ENCODE results near the gene KLHL29.

KLHL29 gene

DNA sequence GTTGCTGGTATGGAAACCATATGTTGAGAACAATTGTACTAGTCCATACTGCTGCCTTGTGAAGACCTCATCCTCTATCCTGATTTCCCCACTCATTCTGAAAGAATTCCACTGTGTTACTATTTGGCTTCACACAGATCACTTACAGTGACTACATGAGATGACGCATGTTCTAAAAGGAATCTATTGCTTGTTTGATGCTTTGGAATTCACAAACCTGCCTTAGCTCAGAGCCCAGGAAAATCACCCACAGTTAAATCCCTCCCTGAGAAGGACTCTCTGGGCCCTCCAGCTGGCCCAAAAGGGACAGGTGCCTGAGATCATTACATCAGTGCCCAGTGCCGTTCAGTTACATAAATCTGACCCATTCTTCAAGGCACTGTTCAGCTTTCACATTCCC is 45.3 kb downstream of the KLHL29 start:
- no peak overlapping the region for H3K9ac ChIP-seq (ENCODE audit: low read depth, low read length, poor library complexity, severe bottlenecking)
- H3F3A ChIP-seq (ENCODE audit: low read depth) = no peaks in the 10 kb centered on the region
- TF ChIP-seq, protein P1, sequence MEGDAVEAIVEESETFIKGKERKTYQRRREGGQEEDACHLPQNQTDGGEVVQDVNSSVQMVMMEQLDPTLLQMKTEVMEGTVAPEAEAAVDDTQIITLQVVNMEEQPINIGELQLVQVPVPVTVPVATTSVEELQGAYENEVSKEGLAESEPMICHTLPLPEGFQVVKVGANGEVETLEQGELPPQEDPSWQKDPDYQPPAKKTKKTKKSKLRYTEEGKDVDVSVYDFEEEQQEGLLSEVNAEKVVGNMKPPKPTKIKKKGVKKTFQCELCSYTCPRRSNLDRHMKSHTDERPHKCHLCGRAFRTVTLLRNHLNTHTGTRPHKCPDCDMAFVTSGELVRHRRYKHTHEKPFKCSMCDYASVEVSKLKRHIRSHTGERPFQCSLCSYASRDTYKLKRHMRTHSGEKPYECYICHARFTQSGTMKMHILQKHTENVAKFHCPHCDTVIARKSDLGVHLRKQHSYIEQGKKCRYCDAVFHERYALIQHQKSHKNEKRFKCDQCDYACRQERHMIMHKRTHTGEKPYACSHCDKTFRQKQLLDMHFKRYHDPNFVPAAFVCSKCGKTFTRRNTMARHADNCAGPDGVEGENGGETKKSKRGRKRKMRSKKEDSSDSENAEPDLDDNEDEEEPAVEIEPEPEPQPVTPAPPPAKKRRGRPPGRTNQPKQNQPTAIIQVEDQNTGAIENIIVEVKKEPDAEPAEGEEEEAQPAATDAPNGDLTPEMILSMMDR (conservative IDR thresholded peaks at IDR 0.05; ENCODE audit: low read length) = no peak
- TF ChIP-seq EZH2phosphoT487 (IDR thresholded peaks at IDR 0.05; ENCODE audit: borderline replicate concordance) = no peak
- no peaks in the 10 kb centered on the region for H4K20me1 ChIP-seq (ENCODE audit: insufficient read depth, low read length, poor library complexity, severe bottlenecking)
- no peak overlapping the region for H3K4me3 ChIP-seq (ENCODE audit: low read length, poor library complexity, severe bottlenecking)
- H3K9me3 ChIP-seq (ENCODE audit: insufficient read depth, low read depth, low read length) = no peaks in the 10 kb centered on the region
- H3K4me2 ChIP-seq (ENCODE audit: low read depth, low read length, poor library complexity, severe bottlenecking) = no peak overlapping the region
- H3K36me3 ChIP-seq (ENCODE audit: insufficient read depth, low read length) = no peaks in the 10 kb centered on the region
- H3K79me2 ChIP-seq (ENCODE audit: insufficient read depth, low read length) = no peaks in the 10 kb centered on the region
- H3K4me1 ChIP-seq (ENCODE audit: insufficient read depth, low read length, poor library complexity, severe bottlenecking) = no peaks in the 10 kb centered on the region
- H3K27me3 ChIP-seq (ENCODE audit: insufficient read depth, low read length, poor library complexity, severe bottlenecking) = no peaks in the 10 kb centered on the region
- H3K9me2 ChIP-seq (replicated peaks; ENCODE audit: low read depth, low read length) = no peaks in the 10 kb centered on the region
- no peak overlapping the region for H2AFZ ChIP-seq (ENCODE audit: low read length)

DNA sequence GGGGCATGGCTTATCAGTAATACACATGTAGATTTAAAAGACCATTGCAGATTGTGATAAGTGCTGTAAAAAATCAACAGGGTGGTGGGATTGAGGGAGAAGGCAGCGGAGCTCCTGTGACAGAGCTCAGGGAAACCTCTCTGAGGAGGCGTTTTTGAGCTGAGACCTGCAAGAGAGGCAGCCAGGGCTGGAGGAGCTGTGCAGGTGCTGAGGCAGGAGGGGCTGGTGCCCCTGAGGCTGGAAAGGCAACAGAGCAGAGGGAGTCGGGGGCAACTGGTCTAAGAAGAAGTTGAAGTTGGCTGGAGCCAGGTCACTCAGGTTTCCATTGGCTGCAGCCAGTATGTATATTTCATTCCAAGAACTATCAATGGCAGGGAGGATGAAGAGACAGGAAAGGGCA is 47.6 kb downstream of the KLHL29 start:
- no peaks in the 10 kb centered on the region for H3K36me3 ChIP-seq (ENCODE audit: insufficient read depth, low read length)
- no peaks in the 10 kb centered on the region for H3K9me3 ChIP-seq (ENCODE audit: insufficient read depth, low read depth, low read length)
- no peaks in the 10 kb centered on the region for H3F3A ChIP-seq (ENCODE audit: low read depth)
- no peaks in the 10 kb centered on the region for H3K4me1 ChIP-seq (ENCODE audit: insufficient read depth, low read length, poor library complexity, severe bottlenecking)
- H3K4me2 ChIP-seq (ENCODE audit: low read depth, low read length, poor library complexity, severe bottlenecking) = no peak overlapping the region
- H4K20me1 ChIP-seq (ENCODE audit: insufficient read depth, low read length, poor library complexity, severe bottlenecking) = no peaks in the 10 kb centered on the region
- no peaks in the 10 kb centered on the region for H3K9me2 ChIP-seq (replicated peaks; ENCODE audit: low read depth, low read length)
- TF ChIP-seq, protein P1 (conservative IDR thresholded peaks at IDR 0.05; ENCODE audit: low read length) = no peak
- TF ChIP-seq EZH2phosphoT487 (IDR thresholded peaks at IDR 0.05; ENCODE audit: borderline replicate concordance) = no peak
- no peak overlapping the region for H3K4me3 ChIP-seq (ENCODE audit: low read length, poor library complexity, severe bottlenecking)
- H2AFZ ChIP-seq (ENCODE audit: low read length) = no peak overlapping the region
- H3K9ac ChIP-seq (ENCODE audit: low read depth, low read length, poor library complexity, severe bottlenecking) = no peak overlapping the region
- H3K79me2 ChIP-seq (ENCODE audit: insufficient read depth, low read length) = no peaks in the 10 kb centered on the region
- H3K27me3 ChIP-seq (ENCODE audit: insufficient read depth, low read length, poor library complexity, severe bottlenecking) = no peaks in the 10 kb centered on the region

- no peaks in the 10 kb centered on the region for H3K79me2 ChIP-seq (ENCODE audit: insufficient read depth, low read length)
Measured at GRCh38 chr2:23433282-23433681, 48.3 kb downstream of the KLHL29 start.

More at GRCh38 chr2:23433282-23433681, 48.3 kb downstream of the KLHL29 start:
- no peaks in the 10 kb centered on the region for H3K4me1 ChIP-seq (ENCODE audit: insufficient read depth, low read length, poor library complexity, severe bottlenecking)
- no peaks in the 10 kb centered on the region for H3K9me3 ChIP-seq (ENCODE audit: insufficient read depth, low read depth, low read length)
- no peaks in the 10 kb centered on the region for H3K9me2 ChIP-seq (replicated peaks; ENCODE audit: low read depth, low read length)
- no peak overlapping the region for H3K4me2 ChIP-seq (ENCODE audit: low read depth, low read length, poor library complexity, severe bottlenecking)
- no peak overlapping the region for H3K9ac ChIP-seq (ENCODE audit: low read depth, low read length, poor library complexity, severe bottlenecking)
- H3K4me3 ChIP-seq (ENCODE audit: low read length, poor library complexity, severe bottlenecking) = no peak overlapping the region
- no peaks in the 10 kb centered on the region for H4K20me1 ChIP-seq (ENCODE audit: insufficient read depth, low read length, poor library complexity, severe bottlenecking)
- no peaks in the 10 kb centered on the region for H3K27me3 ChIP-seq (ENCODE audit: insufficient read depth, low read length, poor library complexity, severe bottlenecking)
- H3F3A ChIP-seq (ENCODE audit: low read depth) = no peaks in the 10 kb centered on the region
- TF ChIP-seq, protein P1 (conservative IDR thresholded peaks at IDR 0.05; ENCODE audit: low read length) = no peak
- TF ChIP-seq EZH2phosphoT487 (IDR thresholded peaks at IDR 0.05; ENCODE audit: borderline replicate concordance) = no peak
- H2AFZ ChIP-seq (ENCODE audit: low read length) = no peak overlapping the region
- H3K36me3 ChIP-seq (ENCODE audit: insufficient read depth, low read length) = no peaks in the 10 kb centered on the region

All from Loucy (cell line).